Loucy (cell line): ENCODE data around the gene MOCS3.

ENCODE experiments used
- CTCF ChIP-seq: fragments of 200-600 bp; sonication (generic); conservative IDR thresholded peaks from 2 replicates; pipeline ENCODE4 v1.5.1; 2014; ENCODE audit warnings: mild to moderate bottlenecking, antibody characterized with exemption, low read length
- EZH2phosphoT487 ChIP-seq: fragments of 200-600 bp; IDR thresholded peaks from 2 replicates; pipeline ENCODE4 v1.6.1; 2018; ENCODE audit warnings: antibody characterized with exemption, mild to moderate bottlenecking, moderate library complexity, borderline replicate concordance

DNA sequence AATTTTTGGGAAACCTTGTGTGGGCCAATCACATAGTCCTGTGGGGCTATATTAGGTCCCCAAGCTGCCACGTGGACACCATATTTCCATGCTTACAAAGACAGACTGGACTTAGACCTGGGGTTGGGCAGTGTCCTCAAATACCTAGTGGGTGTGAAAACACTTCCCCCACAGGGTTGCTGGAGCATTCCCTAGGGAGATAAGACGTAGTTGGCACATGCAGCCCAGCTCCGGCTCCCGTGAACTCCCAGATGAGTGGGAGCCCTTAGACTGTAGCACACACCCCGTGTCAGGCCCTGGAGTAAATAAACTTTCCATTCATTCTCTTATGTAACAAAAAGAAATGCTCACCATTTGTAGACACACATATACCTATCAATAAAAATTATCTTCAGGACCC lies 50.1 kb downstream of the MOCS3 start:
- TF ChIP-seq CTCF (no peak), EZH2phosphoT487 (no peak)
